Activated CD4-positive, alpha-beta memory T cell treated with anti-CD3 and anti-CD28 coated beads, Interleukin-2, amount 10 ng/mL, durations not matched to agents 7 days and 5 days (primary cell): Measurements from ENCODE around the gene FNDC3B. TPM values are rescaled to one million over a fixed set of nuclear protein-coding genes. Genes with fewer than 3 reads are reported as not detected.
A peak's percentile ranks its signal among the peaks of the same experiment; 100 is the strongest.

Experiments
- CTCF ChIA-PET: fragments of 350-600 bp; sonication (Branson Sonifier 250); formaldehyde crosslinking; loops from one replicate; lab custom pipeline; 2021; ENCODE audit warnings: antibody characterized with exemption, inconsistent platforms; lab: Charles Lee
- POLR2A ChIA-PET: fragments of 350-600 bp; sonication (Branson Sonifier 250); formaldehyde crosslinking; loops from one replicate; lab custom pipeline; 2021; ENCODE audit warnings: antibody characterized with exemption; lab: Charles Lee
- DNase-seq: peaks from one replicate; pipeline ENCODE4 v3.0.0-alpha.2; 2020
- H3K27ac Mint-ChIP-seq: one replicate; pipeline ENCODE4 v1.8.0; 2021; ENCODE audit warnings: mild to moderate bottlenecking, mixed read lengths
- H3K27me3 Mint-ChIP-seq: one replicate; pipeline ENCODE4 v1.8.0; 2021; ENCODE audit warnings: mixed read lengths
- H3K36me3 Mint-ChIP-seq: one replicate; pipeline ENCODE4 v1.8.0; 2021; ENCODE audit warnings: low read depth, mixed read lengths
- H3K4me1 Mint-ChIP-seq: one replicate; pipeline ENCODE4 v1.8.0; 2021; ENCODE audit warnings: mixed read lengths
- H3K4me3 Mint-ChIP-seq: one replicate; pipeline ENCODE4 v1.8.0; 2021; ENCODE audit warnings: mild to moderate bottlenecking, mixed read lengths
- H3K9me3 Mint-ChIP-seq: one replicate; pipeline ENCODE4 v1.8.0; 2021; ENCODE audit warnings: mixed read lengths
- total RNA-seq, 2 experiments: library from RNA; stranded (reverse); gene quantifications; one replicate each; pipeline ENCODE4 v1.2.3, GENCODE V29; 2021

Gene FNDC3B
- total RNA-seq, 2 experiments from 2014 or later, result 21.6 to 21.8 TPM

DNA sequence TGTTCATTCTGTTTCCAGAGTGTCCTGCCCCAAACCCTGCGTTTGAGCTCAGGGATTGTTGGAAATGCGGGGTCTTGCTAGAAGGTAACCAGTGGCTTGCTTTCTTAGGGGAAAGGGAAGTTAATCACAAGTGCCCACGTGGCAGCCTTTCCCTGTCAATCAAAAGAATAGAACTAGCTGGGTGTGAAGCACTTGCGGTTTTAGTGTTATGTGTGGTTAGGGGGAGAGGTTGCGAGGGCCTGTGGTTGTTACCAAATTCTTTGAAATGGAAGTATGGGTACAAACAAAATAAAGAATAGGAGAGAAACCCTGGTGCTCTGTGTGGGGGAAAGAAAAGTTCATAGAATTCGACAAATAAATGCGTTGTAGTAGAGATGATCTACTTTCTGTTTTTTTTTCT, 67.6 kb downstream of the FNDC3B start:
- DNase-seq, result peak; percentile 83
- POLR2A ChIA-PET, result interaction anchor here (0.6 to 5.9 kb wide), 19 partner anchors 10 to 225 kb away, joined by 3 to 57 read pairs (median 5); partner anchors contain the start of gene FNDC3B
- H3K9me3 Mint-ChIP-seq, result no peaks in the 10 kb centered on the region
- H3K27me3 Mint-ChIP-seq, result peaks cover 2% of the 10 kb centered on the region
- peak overlapping the region; percentile 94 for H3K27ac Mint-ChIP-seq
- H3K4me3 Mint-ChIP-seq, result peak overlapping the region; percentile 67
- peaks cover 74% of the 10 kb centered on the region for H3K4me1 Mint-ChIP-seq
- CTCF ChIA-PET, result interaction anchor here (0.5 to 3.0 kb wide), 14 partner anchors 12 to 486 kb away, joined by 3 to 18 read pairs (median 4); partner anchors contain the start of gene FNDC3B
- peaks cover 14% of the 10 kb centered on the region for H3K36me3 Mint-ChIP-seq

DNA sequence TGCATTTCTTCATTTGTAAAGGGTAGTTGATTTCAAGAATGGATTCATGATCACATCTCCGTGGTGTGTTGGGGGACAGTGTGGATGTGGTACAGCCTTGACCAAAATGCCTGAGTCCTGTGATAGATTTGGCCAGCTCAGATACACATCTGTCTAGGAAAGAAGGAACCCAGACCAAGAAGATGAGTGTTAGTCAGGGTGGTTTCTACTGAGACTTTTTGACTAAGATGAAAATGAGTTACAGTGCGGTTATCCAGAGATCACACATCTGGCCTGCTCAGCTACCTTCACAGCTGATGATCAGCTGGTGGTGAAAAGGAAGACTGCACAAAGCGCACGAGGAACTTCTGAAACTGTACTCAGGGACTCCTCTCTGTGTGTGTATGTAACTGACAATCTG, 68.0 kb downstream of the FNDC3B start:
- Mint-ChIP-seq H3K36me3 (peaks cover 14% of the 10 kb centered on the region), H3K4me1 (peaks cover 70% of the 10 kb centered on the region), H3K27ac (peak overlapping the region; percentile 94), H3K4me3 (peak overlapping the region; percentile 67), H3K9me3 (no peaks in the 10 kb centered on the region), H3K27me3 (peaks cover 2% of the 10 kb centered on the region)
- DNase-seq, result peak; percentile 76
- ChIA-PET CTCF (interaction anchor here (0.5 to 3.0 kb wide), 17 partner anchors 12 to 559 kb away, joined by 3 to 18 read pairs (median 4); partner anchors contain the start of gene FNDC3B), POLR2A (interaction anchor here (0.9 to 5.9 kb wide), 19 partner anchors 10 to 225 kb away, joined by 3 to 57 read pairs (median 6); partner anchors contain the start of gene FNDC3B)

DNA sequence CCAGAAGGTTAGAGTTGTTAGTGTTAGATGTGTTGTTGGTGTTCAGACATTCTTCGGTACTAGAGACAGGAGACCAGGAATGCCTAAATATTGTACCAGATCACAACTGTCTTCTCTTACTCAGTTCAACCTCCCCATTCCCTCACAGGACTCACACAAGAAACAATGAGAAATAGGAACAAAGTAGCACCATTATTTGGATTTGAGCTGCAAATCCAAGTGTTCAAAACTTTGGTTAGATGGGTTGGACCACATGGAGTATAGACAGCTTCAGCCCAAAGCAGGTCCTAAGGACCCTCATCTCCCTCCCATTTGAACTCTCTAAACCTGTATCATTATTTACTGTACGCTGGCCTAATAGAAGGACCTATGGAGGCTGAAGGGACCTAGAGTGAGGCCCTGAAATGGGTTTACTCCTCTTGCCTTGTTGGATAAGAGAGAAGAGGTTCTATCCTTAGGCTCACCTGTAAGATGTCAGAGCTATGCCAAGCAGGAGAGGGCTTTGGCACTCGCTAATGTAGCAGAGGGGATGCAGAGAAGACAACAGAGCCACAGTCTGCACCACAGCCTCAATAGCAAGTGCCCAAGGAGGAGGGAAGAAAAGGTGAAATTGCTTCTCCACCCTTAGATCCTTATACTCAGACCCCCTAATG, 70.9 kb downstream of the FNDC3B start:
- Mint-ChIP-seq H3K36me3 (peaks cover 26% of the 10 kb centered on the region), H3K27ac (no peak overlapping the region), H3K9me3 (no peaks in the 10 kb centered on the region), H3K4me1 (peaks cover 54% of the 10 kb centered on the region), H3K4me3 (no peak overlapping the region), H3K27me3 (no peaks in the 10 kb centered on the region)
- ChIA-PET POLR2A (no interaction called here), CTCF (no interaction called here)
- DNase-seq, result no peak

DNA sequence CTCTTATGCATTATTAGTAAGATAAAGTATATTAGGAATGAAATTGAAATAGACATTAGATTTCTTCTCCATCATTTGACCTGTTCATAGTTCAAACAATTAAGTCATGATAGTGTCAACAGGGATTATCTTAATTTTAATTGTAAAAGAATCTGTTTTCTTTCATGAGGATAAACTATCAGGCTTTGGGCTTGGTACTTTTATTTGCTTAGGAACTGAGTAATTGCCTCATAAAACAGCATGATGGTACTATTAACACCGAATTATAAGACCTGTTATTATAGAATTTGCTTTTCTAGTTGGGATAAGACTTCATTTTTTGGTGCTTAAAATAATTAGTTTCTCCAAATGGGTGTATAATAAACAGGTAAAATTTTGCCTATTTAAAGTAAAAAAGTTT, 71.8 kb downstream of the FNDC3B start:
- Mint-ChIP-seq H3K36me3 (peaks cover 26% of the 10 kb centered on the region), H3K27ac (no peak overlapping the region), H3K4me3 (no peak overlapping the region), H3K4me1 (peaks cover 46% of the 10 kb centered on the region), H3K9me3 (no peaks in the 10 kb centered on the region), H3K27me3 (no peaks in the 10 kb centered on the region)
- no peak for DNase-seq
- POLR2A ChIA-PET, result no interaction called here
- CTCF ChIA-PET, result no interaction called here

DNA sequence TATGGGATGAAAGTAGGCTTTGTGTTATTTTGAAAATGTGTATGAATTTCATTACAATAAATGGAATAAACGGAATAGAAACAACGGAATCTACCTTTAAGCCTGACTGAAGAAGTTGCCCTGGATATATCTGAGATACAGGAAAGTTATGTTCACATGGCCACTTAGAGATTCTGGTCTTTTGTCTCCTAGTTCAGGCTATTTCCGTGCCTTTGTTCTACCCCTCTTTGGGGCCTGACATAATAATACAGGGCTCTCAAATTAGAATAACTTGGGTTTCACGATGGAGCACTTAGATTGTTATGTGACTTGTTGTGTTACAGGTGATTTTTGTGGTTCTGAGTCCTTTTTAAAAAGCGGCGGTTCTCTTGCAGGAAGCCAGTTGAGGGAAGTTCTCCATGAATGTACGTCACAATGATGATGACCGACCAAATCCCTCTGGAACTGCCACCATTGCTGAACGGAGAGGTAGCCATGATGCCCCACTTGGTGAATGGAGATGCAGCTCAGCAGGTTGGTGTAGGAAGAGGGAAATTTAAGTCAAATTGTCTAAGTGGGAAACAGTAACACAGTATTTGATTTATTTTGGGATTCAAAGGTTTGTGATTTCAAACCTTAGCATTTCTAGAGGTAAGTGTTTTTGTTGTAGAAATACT, 72.8 kb downstream of the FNDC3B start:
- Mint-ChIP-seq H3K4me3 (no peak overlapping the region), H3K9me3 (no peaks in the 10 kb centered on the region), H3K4me1 (peaks cover 36% of the 10 kb centered on the region), H3K27me3 (no peaks in the 10 kb centered on the region), H3K36me3 (peaks cover 25% of the 10 kb centered on the region), H3K27ac (no peak overlapping the region)
- ChIA-PET CTCF (no interaction called here), POLR2A (no interaction called here)
- DNase-seq, result no peak

DNA sequence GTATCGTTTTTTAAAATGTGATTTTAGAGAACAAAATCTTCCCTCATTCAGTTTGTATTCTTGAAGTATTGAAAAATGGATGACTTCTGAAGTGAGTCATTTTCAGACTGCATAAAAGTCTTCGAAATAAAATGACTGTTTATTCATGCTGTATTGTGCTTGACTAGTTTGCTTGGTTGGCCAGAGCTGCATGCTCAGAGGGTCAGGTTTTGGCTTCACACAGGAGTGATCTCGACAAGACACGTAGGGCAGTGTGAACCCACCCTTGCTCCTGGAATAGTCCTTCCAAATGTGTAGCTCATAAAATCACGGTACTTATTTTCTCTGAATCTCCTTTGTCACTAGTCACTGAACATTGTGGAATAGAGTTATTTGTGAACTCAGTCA, 73.3 kb downstream of the FNDC3B start:
- H3K4me1 Mint-ChIP-seq, result peaks cover 30% of the 10 kb centered on the region
- H3K4me3 Mint-ChIP-seq, result no peak overlapping the region
- DNase-seq, result no peak
- no peak overlapping the region for H3K27ac Mint-ChIP-seq
- ChIA-PET POLR2A (no interaction called here), CTCF (interaction anchor here (1.0 kb wide), 1 partner anchor 11 kb away, joined by 3 read pairs; no protein-coding TSS in a partner anchor)
- H3K36me3 Mint-ChIP-seq, result peaks cover 24% of the 10 kb centered on the region
- no peaks in the 10 kb centered on the region for H3K9me3 Mint-ChIP-seq
- no peaks in the 10 kb centered on the region for H3K27me3 Mint-ChIP-seq

DNA sequence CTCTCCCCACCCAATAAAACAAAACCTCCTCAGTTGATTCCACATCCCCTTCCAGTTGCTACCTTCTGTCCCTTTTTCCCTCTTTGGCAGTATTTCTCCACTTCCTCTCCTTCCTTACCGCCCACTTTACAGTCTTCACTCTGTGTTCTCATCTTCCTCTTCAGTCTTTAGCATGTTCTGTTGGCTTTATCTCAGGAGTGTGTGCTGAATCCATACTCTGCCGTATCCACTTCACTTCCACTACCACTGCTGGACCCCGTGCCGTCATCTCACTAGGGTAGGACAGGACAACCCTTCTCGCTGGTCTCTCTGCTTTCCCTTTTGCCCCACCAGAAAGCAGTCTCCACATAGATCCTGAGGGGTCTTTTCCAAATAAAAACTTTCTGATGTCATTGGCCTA, 74.3 kb downstream of the FNDC3B start:
- Mint-ChIP-seq H3K27me3 (no peaks in the 10 kb centered on the region), H3K27ac (no peak overlapping the region), H3K36me3 (peaks cover 34% of the 10 kb centered on the region), H3K4me3 (no peak overlapping the region), H3K9me3 (no peaks in the 10 kb centered on the region), H3K4me1 (peaks cover 21% of the 10 kb centered on the region)
- CTCF ChIA-PET, result interaction anchor here (1.0 kb wide), 1 partner anchor 10 kb away, joined by 3 read pairs; no protein-coding TSS in a partner anchor
- no peak for DNase-seq
- POLR2A ChIA-PET, result no interaction called here

DNA sequence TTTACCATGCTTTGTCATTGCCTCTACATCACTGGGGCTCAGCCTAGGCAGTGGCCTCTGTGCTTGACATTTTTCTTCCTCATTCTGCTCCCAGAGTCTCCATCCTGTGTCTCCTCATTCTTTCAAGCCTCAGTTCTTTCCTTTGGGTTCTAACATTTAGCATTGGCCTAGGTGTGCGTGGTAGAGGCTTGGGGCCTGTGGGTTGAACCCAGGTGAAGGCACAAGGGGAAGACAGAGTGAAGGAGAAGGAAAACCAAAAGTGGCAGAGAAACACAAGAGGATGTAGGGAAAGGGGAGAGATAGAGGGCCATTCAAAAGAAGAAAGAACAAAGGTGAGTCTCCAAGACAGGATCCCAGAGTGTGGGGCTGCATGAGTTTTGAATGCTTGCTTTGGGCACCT, 75.7 kb downstream of the FNDC3B start:
- Mint-ChIP-seq H3K4me3 (no peak overlapping the region), H3K4me1 (peaks cover 9% of the 10 kb centered on the region), H3K27ac (no peak overlapping the region), H3K9me3 (no peaks in the 10 kb centered on the region), H3K36me3 (peaks cover 40% of the 10 kb centered on the region), H3K27me3 (no peaks in the 10 kb centered on the region)
- ChIA-PET CTCF (interaction anchor here (1.1 kb wide), 2 partner anchors 79 to 216 kb away, joined by 3 read pairs; no protein-coding TSS in a partner anchor), POLR2A (no interaction called here)
- no peak for DNase-seq

DNA sequence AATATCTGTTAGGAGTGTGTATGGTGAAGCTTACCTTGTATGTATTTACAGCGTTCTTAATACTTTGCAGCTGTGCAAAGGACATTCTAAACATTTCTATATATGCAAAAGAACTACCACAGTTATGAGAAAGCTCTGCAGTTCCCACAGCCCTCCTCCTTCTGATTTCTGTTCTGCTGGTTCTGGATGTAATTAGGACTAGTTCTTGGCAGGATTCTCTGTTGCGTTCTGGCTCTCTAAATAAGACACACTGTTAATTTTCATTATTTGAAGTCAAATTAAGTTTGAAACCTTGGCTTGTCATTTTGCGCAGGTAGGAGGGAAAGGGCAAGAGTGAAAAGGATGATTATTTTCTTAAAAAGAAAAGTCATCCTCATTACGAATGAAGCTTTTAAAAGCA, 76.4 kb downstream of the FNDC3B start:
- no peaks in the 10 kb centered on the region for H3K9me3 Mint-ChIP-seq
- peaks cover 44% of the 10 kb centered on the region for H3K36me3 Mint-ChIP-seq
- ChIA-PET POLR2A (no interaction called here), CTCF (interaction anchor here (0.6 kb wide), 1 partner anchor 78 kb away, joined by 3 read pairs; no protein-coding TSS in a partner anchor)
- no peak overlapping the region for H3K4me3 Mint-ChIP-seq
- H3K27ac Mint-ChIP-seq, result no peak overlapping the region
- DNase-seq, result no peak
- H3K4me1 Mint-ChIP-seq, result peaks cover 8% of the 10 kb centered on the region
- no peaks in the 10 kb centered on the region for H3K27me3 Mint-ChIP-seq

DNA sequence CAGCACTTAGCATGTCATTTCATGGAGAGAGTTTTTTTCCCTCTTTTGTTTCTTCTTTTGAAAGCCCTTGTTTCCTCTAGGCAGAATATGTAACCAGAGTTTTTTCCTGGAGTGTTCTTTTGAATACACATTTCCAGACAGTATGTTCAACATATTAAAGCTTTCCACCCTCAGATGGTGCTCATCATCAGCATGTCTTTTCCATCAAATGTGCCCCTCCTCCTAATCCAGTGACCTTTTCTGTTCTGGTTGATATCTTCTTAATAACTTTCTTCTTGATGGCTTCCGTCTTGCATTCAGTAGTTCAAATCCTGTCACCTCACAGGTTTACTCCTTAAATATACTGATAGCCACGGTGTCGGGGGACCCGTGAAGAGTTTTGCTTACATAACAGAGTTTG, 78.6 kb downstream of the FNDC3B start:
- CTCF ChIA-PET, result no interaction called here
- Mint-ChIP-seq H3K4me3 (no peak overlapping the region), H3K9me3 (no peaks in the 10 kb centered on the region), H3K36me3 (peaks cover 40% of the 10 kb centered on the region), H3K4me1 (peaks cover 8% of the 10 kb centered on the region), H3K27me3 (no peaks in the 10 kb centered on the region), H3K27ac (no peak overlapping the region)
- POLR2A ChIA-PET, result no interaction called here
- no peak for DNase-seq

DNA sequence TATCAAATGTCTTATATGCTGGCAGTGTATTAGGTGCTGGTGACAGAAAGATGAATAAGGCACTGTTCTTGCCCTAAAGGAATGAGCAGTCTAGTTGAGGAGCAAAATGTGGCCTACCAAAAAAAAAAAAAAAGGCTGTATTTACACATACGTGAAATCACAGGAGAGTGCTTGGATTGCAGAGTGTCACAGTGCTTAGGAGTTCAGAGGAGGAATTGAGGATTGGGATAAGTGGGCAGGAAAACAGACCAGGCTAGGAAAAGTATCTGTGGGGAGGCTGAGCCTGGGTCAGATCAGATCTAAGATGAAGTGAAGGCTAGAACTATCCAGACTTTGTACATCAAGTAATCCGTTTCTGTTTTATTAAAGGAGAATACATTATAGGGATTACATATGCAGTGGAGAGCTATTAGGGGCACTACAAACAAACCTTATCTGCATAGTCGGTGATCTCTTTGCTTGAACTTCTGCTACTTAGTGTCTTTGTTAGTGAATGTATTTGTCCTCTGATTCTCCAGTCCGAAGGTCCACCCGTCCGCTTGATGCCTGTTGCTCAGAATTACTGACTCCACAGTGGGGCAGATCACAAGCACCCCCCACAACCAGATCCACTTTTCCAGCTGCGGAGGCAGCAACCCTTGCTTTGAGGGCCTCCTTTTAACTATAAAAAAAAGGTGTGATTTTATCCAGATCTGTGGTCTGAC, 80.0 kb downstream of the FNDC3B start:
- no peak for DNase-seq
- Mint-ChIP-seq H3K27me3 (no peaks in the 10 kb centered on the region), H3K36me3 (peaks cover 35% of the 10 kb centered on the region), H3K4me1 (peaks cover 3% of the 10 kb centered on the region), H3K27ac (no peak overlapping the region), H3K9me3 (no peaks in the 10 kb centered on the region), H3K4me3 (no peak overlapping the region)
- CTCF ChIA-PET, result no interaction called here
- POLR2A ChIA-PET, result no interaction called here

DNA sequence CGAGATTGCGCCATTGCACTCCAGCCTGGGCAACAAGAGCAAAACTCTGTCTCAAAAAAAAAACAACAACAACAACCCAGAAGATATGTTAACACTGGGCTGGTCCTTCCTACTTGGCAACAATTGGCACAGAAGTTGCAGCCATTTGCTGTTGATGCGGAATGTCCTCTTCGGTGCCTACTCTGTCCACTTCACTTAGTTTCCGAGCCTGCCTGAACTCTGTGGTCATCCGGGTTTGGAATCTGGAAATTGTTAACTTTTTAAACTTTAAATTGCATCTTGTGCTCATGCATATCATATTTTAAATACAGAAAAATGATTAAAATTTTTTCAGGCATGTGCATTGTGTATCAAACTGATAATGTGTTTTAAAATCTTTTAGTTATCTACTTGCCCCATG, 81.5 kb downstream of the FNDC3B start:
- ChIA-PET CTCF (no interaction called here), POLR2A (no interaction called here)
- Mint-ChIP-seq H3K27me3 (no peaks in the 10 kb centered on the region), H3K9me3 (no peaks in the 10 kb centered on the region), H3K4me1 (peaks cover 2% of the 10 kb centered on the region), H3K36me3 (peaks cover 39% of the 10 kb centered on the region), H3K27ac (no peak overlapping the region), H3K4me3 (no peak overlapping the region)
- DNase-seq, result no peak

DNA sequence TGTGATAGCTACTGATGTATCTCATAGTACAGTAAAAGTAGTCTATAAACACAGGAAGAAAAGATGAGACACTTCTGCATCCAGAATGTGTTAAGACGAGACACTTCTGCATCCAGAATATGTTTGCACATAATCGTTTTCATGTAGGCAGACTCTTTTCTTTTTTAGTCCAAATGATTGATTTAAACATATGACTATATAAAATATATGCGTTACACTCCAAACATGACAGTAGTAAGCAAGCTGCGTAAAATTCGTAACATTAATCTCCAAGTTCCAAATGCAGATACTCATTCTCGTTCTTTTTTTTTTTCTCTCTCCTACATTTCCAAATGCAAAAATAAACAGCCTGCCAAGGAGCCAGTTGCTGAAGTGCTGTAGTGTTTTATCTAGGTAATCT, 82.6 kb downstream of the FNDC3B start:
- ChIA-PET POLR2A (no interaction called here), CTCF (no interaction called here)
- H3K4me1 Mint-ChIP-seq, result peaks cover 11% of the 10 kb centered on the region
- no peaks in the 10 kb centered on the region for H3K27me3 Mint-ChIP-seq
- no peak overlapping the region for H3K4me3 Mint-ChIP-seq
- peaks cover 38% of the 10 kb centered on the region for H3K36me3 Mint-ChIP-seq
- no peaks in the 10 kb centered on the region for H3K9me3 Mint-ChIP-seq
- no peak for DNase-seq
- H3K27ac Mint-ChIP-seq, result no peak overlapping the region
